ENCODE measurements around the gene MRTFB.

The MRTFB gene

GRCh38 chr16:14315683-14316320 is 244.7 kb downstream of the MRTFB start:
- Histone ChIP-seq H3K27ac (no peak overlapping the region), H3K4me3 (no peak overlapping the region)
